Common myeloid progenitor, CD34-positive (primary cell): ENCODE results near the gene PICK1.

Experiments used
- CTCF ChIA-PET: fragments of 350-600 bp; sonication (Branson Sonifier 250); formaldehyde crosslinking; loops from one replicate; lab custom pipeline; 2021; ENCODE audit warnings: antibody characterized with exemption; lab: Charles Lee
- POLR2A ChIA-PET: fragments of 350-600 bp; sonication (Branson Sonifier 250); formaldehyde crosslinking; loops from one replicate; lab custom pipeline; 2021; ENCODE audit warnings: antibody characterized with exemption; lab: Charles Lee
- DNase-seq, 3 donors: peaks; one replicate each; pipeline versions ENCODE4 v3.0.0 to v3.0.0-alpha.2; 2013
- H3K27ac ChIP-seq, 2 experiments: 1 replicate in 1 of 2; 2 replicates in 1 of 2; pipeline ENCODE4 v1.7.0; 2013; ENCODE audit warnings: inconsistent platforms in 2 of 2, low read length in 2 of 2, mild to moderate bottlenecking in 2 of 2, low read depth in 1 of 2, moderate library complexity in 1 of 2; ENCODE audit not compliant: severe bottlenecking in 2 of 2, insufficient read depth in 1 of 2, poor library complexity in 1 of 2
- H3K27me3 ChIP-seq, 5 experiments: replicated peaks in 2 of 5; 1 replicate in 3 of 5; 2 replicates in 2 of 5; pipeline versions ENCODE4 v1.6.1 to v1.7.0; 2013; ENCODE audit warnings: low read length in 4 of 5, mild to moderate bottlenecking in 2 of 5, moderate library complexity in 2 of 5, inconsistent platforms in 1 of 5; ENCODE audit not compliant: insufficient read depth in 5 of 5, control insufficient read depth in 4 of 5
- H3K36me3 ChIP-seq, 4 experiments: 1 replicate in 2 of 4; 2 replicates in 2 of 4; pipeline versions ENCODE4 v1.6.1 to v1.7.0; 2013; ENCODE audit warnings: low read length in 3 of 4, control low read depth in 1 of 4, mild to moderate bottlenecking in 1 of 4; ENCODE audit not compliant: control insufficient read depth in 4 of 4, insufficient read depth in 4 of 4
- H3K4me1 ChIP-seq, 4 experiments: 1 replicate in 3 of 4; 2 replicates in 1 of 4; pipeline versions ENCODE4 v1.6.1 to v1.7.1; 2013; ENCODE audit warnings: low read length in 3 of 4, mild to moderate bottlenecking in 3 of 4, control low read depth in 1 of 4, inconsistent platforms in 1 of 4, moderate library complexity in 1 of 4; ENCODE audit not compliant: control insufficient read depth in 4 of 4, insufficient read depth in 4 of 4; ENCODE audit errors: control extremely low read depth in 1 of 4
- H3K4me3 ChIP-seq, 7 experiments: 1 replicate in 4 of 7; 2 replicates in 3 of 7; pipeline versions ENCODE4 v1.5.1 to v1.7.0; 2013; ENCODE audit warnings: mild to moderate bottlenecking in 7 of 7, low read length in 6 of 7, moderate library complexity in 6 of 7, inconsistent platforms in 2 of 7, low read depth in 2 of 7, control low read depth in 1 of 7; ENCODE audit not compliant: insufficient read depth in 4 of 7, control insufficient read depth in 1 of 7; ENCODE audit errors: extremely low read depth in 1 of 7
- H3K9me3 ChIP-seq, 5 experiments: 1 replicate in 4 of 5; 2 replicates in 1 of 5; pipeline versions ENCODE4 v1.6.1 to v1.7.1; 2013; ENCODE audit warnings: low read length in 4 of 5, mild to moderate bottlenecking in 2 of 5, inconsistent platforms in 1 of 5, low read depth in 1 of 5, moderate library complexity in 1 of 5; ENCODE audit not compliant: control insufficient read depth in 4 of 5, insufficient read depth in 2 of 5; ENCODE audit errors: control extremely low read depth in 1 of 5
- WGBS: methylation state at CpG from one replicate; pipeline ENCODE4 v1.1.5; 2013; ENCODE audit not compliant: insufficient coverage; 5-methylcytosine and 5-hydroxymethylcytosine counted together

PICK1 gene

DNA sequence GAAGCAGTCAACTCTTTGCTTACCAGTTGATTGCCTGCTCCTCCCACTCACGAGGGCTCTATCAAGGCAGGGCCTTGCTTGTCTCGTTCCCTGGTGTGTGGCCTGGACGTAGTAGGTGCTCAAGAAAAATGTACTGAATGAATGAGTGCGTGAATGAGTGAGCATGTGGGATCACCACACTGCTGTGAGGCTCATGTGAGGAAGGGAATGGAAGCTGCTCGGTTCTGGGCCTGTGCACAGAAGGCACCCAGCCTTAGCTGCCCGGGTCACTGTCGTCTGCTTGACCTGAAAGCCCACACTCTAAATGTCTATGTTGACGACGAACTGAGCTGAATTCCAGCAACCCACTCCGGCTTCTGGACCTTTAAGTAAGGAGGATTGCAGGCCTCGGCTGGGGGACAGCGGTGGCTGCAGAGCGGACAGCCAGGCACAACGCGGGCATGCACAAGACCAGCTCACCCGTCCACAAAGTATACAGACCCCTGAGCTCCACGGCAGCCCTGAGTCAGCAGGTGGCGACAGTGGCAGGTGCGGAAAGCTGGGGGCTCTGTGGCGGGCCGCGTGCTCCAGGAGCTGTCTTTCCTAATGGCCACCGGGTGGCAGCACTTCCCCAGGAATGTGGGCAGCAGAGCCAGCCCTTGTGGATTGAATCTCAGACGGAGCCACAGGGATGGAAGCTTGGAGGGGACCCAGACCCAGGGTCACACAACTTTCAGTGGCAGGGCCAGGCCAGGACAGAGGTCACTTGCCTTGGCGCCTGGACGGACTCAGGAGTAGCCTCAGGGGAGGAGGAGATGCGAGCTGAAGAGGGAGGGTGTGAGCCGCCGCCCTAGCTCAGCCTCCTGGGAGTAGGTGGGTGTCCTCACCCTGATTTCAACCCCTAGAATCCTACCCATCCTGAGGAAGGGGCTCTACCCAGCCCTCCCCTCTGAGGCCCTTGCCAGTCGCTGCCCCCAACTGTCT lies 5.0 kb upstream of the PICK1 start:
- Histone ChIP-seq H3K9me3 (no peaks in the 10 kb centered on the region), H3K27me3 (no peaks in the 10 kb centered on the region), H3K4me3 (no peak overlapping the region), H3K27ac (no peak overlapping the region), H3K4me1 (peaks cover 0 to 8% (median under 1%) of the 10 kb centered on the region in 4 experiments), H3K36me3 (no peaks in the 10 kb centered on the region)
- DNase-seq, result peak; percentile 83 to 88 (median 87)
- WGBS, result 45% methylated on average over 24 of the region's 30 CpGs
- ChIA-PET CTCF (interaction anchor here (0.6 to 2.4 kb wide), 43 partner anchors 8 to 521 kb away, joined by 3 to 16 read pairs (median 4); no protein-coding TSS in a partner anchor), POLR2A (no interaction called here)

DNA sequence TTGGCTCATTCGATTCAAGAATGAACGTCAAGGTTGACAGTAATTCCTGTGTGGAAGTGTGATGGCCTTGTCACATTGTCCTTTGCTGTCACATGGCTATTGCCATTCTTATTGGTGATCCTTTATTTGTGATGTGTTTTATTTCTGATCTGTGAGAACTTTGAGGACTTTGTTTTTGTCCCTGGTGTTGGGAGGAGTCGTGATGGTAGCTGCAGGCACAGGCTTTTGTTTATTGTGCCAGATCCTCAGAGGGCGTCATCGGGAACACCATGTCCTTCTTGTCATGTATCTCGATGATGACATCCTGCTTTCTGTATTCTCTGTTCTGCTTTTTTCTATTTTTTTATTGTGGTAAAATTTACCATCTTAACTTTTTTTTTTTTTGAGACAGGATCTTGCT lies 5.6 kb downstream of the PICK1 start:
- Histone ChIP-seq H3K27ac (no peak overlapping the region), H3K27me3 (no peaks in the 10 kb centered on the region), H3K4me3 (no peak overlapping the region), H3K36me3 (peaks cover 14 to 64% (median 33%) of the 10 kb centered on the region in 4 experiments), H3K9me3 (no peaks in the 10 kb centered on the region), H3K4me1 (peaks cover 0 to 2% (median under 1%) of the 10 kb centered on the region in 4 experiments)
- WGBS, result 96% methylated on average over 3 of the region's 6 CpGs
- ChIA-PET CTCF (interaction anchor here (0.7 to 1.0 kb wide), 2 partner anchors 10 to 11 kb away, joined by 3 to 4 read pairs; no protein-coding TSS in a partner anchor), POLR2A (no interaction called here)
- DNase-seq, result no peak

DNA sequence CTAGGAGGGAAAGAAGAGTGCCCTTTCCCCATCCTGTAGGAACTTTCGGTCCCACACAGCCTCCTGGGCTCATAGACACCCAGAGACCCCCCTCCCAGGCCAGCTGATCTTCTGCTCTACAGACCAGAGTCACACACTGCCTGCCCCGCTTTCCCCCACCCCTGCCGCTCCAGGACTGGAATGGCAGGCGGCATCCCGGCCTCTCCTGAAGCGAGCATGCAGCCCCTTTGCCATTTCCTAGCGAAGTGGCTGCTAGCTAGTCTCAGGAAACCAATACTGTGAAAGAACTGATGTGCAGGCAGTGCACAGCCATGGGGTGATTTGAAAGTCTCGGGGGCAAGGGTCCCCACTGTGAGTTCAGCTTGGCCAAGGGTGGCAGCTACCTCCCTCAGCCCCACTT lies 8.3 kb downstream of the PICK1 start:
- H3K36me3 ChIP-seq, result peaks cover 10 to 75% (median 39%) of the 10 kb centered on the region in 4 experiments
- H3K4me3 ChIP-seq, result no peak overlapping the region
- no peaks in the 10 kb centered on the region for H3K27me3 ChIP-seq
- H3K9me3 ChIP-seq, result no peaks in the 10 kb centered on the region
- H3K27ac ChIP-seq, result no peak overlapping the region
- no peaks in the 10 kb centered on the region for H3K4me1 ChIP-seq
- WGBS, result 98% methylated on average over 5 of the region's 8 CpGs
- ChIA-PET CTCF (interaction anchor here (0.9 to 1.7 kb wide), 3 partner anchors 12 to 33 kb away, joined by 3 to 11 read pairs (median 3); no protein-coding TSS in a partner anchor), POLR2A (interaction anchor here (0.6 kb wide), 1 partner anchor 497 kb away, joined by 3 read pairs; no protein-coding TSS in a partner anchor)
- no peak for DNase-seq

DNA sequence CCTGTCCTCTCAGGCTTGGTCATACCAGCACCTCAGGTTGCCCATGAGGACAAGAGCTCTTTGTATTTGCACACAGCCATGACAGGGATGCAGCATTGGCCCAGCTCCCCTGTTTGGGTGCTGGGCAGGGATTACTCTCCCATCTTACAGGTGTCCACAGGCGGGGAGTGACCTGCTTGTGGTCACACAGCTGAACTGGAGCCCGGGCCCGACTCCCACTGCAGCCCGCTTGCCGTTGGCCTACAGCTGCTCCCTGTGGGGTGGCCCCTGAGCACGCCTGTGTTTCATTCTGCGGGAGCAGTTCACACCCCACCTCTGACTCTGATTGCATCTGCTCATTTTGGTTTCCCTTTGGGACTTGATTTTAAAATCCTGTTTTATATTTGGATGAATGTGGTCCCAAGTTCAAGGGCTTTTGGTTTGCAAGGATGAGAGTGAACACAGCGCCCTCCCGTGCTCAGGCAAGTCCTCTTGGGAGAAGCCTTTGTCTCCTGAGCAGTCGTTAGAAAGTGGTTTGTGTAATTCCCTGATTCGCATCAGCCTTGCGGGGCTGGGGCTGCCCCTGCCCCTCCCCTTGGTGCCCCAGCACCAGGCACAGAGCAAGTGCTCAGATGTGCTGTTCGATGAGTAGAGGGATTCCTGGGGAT lies 9.3 kb downstream of the PICK1 start:
- 99% methylated on average over 12 of the region's 13 CpGs for WGBS
- Histone ChIP-seq H3K36me3 (peaks cover 12 to 82% (median 41%) of the 10 kb centered on the region in 4 experiments), H3K4me1 (no peaks in the 10 kb centered on the region), H3K27ac (no peak overlapping the region), H3K4me3 (no peak overlapping the region), H3K27me3 (no peaks in the 10 kb centered on the region), H3K9me3 (no peaks in the 10 kb centered on the region)
- CTCF ChIA-PET, result interaction anchor here (1.4 to 1.7 kb wide), 2 partner anchors 13 to 29 kb away, joined by 3 to 11 read pairs; no protein-coding TSS in a partner anchor
- DNase-seq, result no peak
- POLR2A ChIA-PET, result interaction anchor here (0.6 kb wide), 1 partner anchor 167 kb away, joined by 3 read pairs; no protein-coding TSS in a partner anchor

DNA sequence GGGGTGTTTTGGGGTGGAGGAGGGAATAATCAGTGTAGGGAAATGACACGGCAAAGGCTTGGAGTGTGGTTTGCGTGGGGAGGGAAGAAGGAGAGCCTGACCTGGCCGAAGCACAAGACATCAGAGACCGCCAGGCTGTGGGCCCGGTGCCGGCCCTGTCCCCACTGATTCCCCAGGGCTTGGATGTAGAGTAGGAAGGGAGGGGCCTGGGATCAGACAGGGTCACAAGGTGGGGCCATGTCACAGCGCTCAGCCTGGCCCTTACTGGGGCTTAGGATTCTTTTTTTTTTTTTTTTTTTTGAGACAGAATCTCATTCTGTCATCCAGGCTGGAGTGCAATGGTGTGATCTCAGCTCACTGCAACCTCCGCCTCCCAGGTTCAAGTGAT lies 9.8 kb downstream of the PICK1 start:
- H3K4me1 ChIP-seq, result no peaks in the 10 kb centered on the region
- WGBS, result 92% methylated on average over 3 of the region's 8 CpGs
- ChIA-PET CTCF (interaction anchor here (1.5 to 4.4 kb wide), 2 partner anchors 14 to 76 kb away, joined by 3 to 16 read pairs; no protein-coding TSS in a partner anchor), POLR2A (interaction anchor here (0.6 kb wide), 1 partner anchor 167 kb away, joined by 3 read pairs; no protein-coding TSS in a partner anchor)
- no peak overlapping the region for H3K4me3 ChIP-seq
- no peaks in the 10 kb centered on the region for H3K27me3 ChIP-seq
- no peaks in the 10 kb centered on the region for H3K9me3 ChIP-seq
- peaks cover 13 to 83% (median 43%) of the 10 kb centered on the region in 4 experiments for H3K36me3 ChIP-seq
- H3K27ac ChIP-seq, result no peak overlapping the region
- no peak for DNase-seq

DNA sequence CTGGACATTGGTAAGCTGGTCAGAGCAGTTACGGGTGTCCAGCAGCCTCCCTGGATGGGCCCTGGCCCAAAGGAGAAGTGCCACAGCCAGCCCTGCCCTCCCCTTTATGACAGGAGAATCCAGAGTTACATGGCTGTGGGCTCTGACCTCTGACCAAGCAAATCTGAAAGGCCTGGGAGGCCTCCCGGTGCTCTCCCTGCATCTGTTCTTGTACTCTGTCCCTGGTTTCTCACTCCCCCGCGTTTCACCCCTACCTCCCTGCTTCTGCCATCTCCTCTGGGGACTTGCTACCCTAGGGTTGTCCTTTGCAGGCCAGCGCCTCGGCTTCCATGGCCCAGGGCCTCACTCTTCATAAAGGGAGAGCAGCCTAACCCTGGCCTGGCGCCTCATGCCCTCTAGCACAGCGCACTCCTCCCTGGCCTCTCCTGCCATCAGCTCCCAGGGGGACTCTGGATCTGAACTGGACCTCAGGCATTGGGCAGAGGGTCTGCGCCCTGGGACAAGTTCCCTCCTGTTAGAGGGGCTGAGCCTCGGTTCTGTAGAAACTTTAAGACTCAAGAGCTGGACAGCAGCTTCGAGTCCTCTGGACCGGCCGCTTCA lies 10.7 kb downstream of the PICK1 start:
- Histone ChIP-seq H3K4me3 (no peak overlapping the region), H3K4me1 (no peaks in the 10 kb centered on the region), H3K27ac (no peak overlapping the region), H3K9me3 (no peaks in the 10 kb centered on the region), H3K27me3 (no peaks in the 10 kb centered on the region), H3K36me3 (peaks cover 13 to 88% (median 48%) of the 10 kb centered on the region in 4 experiments)
- CTCF ChIA-PET, result interaction anchor here (0.8 to 4.4 kb wide), 3 partner anchors 15 to 77 kb away, joined by 3 to 16 read pairs (median 4); no protein-coding TSS in a partner anchor
- POLR2A ChIA-PET, result interaction anchor here (0.6 kb wide), 1 partner anchor 1746 kb away, joined by 3 read pairs; no protein-coding TSS in a partner anchor
- 97% methylated on average over 12 of the region's 13 CpGs for WGBS
- DNase-seq, result no peak
